COLO829 (cell line): ENCODE data around the gene MRPS23.

Source experiments
- DNase-seq: peaks from one replicate; pipeline ENCODE4 v3.0.0; 2012; ENCODE audit warnings: low spot score

MRPS23 gene

DNA sequence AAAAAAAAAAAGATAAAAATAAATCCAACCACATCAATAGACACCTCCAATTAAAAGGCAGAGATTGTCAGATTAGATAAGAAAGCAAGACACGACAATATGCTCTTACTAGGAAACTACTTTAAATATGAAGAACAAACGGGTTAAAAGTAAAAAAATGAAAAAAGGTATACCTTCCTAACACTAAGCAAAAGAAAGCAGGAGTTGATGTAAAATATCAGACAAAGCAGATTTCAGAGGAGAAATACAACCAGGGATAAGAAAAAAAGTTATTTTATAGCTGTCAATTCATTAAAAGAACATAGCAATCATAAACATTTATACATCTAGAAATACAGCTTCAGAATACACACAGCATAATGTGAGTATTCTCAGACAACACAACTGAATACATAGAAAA is 55.0 kb downstream of the MRPS23 start:
- DNase-seq, result no peak

DNA sequence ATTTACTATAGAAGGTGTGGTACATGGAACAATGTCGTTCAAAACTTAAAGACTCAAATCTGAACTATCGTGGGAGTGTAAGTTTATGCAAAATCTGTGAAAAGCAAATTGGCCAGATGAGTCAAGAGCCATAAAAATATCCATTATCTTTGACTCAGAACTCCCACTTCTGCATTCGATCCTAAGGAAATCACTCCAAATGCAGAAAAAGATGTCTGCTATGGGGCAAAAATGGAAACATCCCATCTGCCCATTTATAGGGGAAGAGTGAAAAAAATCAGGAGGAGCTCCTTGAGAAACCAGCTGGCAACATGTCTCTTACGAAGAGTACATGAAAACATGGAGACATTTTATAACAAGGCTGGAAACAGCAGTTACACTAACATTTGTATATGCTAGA is 61.1 kb downstream of the MRPS23 start:
- DNase-seq, result no peak

DNA sequence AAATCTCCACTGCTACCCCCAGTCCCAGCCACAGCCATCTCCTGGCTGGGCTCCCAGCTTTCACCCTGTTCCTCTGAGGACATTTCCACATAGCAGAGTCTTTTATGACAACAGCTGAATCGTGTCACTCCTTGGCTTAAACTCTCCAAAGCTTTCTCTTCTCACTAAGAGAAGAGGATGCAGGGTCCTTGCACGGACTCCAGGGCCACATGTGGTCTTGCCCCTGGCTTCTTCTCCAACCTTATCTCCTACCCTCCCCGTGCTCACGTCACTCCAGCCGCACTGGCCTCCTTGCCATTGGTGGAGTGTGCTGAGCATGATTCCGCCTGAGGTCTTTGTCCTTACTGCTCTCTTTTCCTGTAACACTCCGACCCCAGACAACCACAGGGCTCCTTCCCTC is 64.8 kb downstream of the MRPS23 start:
- no peak for DNase-seq
